ENCODE measurements around the gene KRTAP23-1.

KRTAP23-1 gene, protein sequence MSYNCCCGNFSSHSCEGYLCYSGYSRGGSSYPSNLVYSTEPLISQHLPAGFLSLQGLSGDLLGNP

DNA sequence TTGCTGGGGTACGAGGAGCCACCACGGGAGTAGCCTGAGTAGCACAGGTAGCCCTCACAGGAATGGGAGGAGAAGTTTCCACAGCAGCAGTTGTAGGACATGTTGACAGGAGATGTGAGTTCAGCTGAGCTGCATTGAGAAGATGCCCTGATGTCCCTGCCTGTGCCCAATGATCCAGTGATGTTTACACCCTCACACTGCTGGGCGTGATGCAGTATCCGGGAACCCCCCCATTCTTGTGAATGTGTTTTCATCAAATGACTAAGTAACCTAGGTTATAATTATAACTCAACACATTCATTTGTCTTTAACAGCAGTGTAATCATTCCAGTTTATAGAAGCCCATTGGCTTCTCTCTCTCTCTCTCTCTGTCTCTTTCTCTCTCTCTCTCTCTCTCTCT is at the start of gene KRTAP23-1:
KRTAP23-1 (minus strand) TSS at position 101 of the 400 bp plus-strand sequence; CDS start at position 101, 0 bp downstream.
- Mint-ChIP-seq H3K27ac (no peak within 1 kb of the TSS), H3K36me3 (no peaks in the 10 kb centered on the region), H3K4me1 (no peaks in the 10 kb centered on the region), H3K9me3 (no peaks in the 10 kb centered on the region), H3K4me3 (no peak within 1 kb of the TSS), H3K27me3 (peaks cover 3% of the 10 kb centered on the region)

DNA sequence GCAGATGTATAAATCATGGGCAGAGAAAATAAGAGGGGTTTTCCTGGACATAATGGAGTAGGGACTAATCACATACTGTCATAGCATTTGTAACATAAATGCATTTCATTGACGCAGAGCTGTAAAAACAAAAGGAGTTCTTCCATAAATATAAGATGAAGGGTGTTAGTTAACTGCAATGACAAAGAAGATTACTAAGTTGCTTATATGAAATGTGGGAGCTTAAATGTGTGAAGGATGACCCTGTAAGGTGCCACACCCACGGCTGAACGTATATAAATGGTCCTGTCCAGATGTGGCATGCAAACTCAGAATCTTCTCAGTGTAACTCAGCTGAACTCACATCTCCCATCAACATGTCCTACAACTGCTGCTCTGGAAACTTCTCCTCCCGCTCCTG is 47.3 kb upstream of the KRTAP23-1 start, which contains the start of gene KRTAP13-1:
KRTAP13-1 (plus strand) TSS at position 301 of the 400 bp plus-strand sequence; CDS start at position 357, 56 bp downstream.
- no peaks in the 10 kb centered on the region for H3K4me1 Mint-ChIP-seq
- peaks cover 7% of the 10 kb centered on the region for H3K27me3 Mint-ChIP-seq
- H3K9me3 Mint-ChIP-seq: no peaks in the 10 kb centered on the region
- no peaks in the 10 kb centered on the region for H3K36me3 Mint-ChIP-seq
- no peak within 1 kb of the TSS for H3K4me3 Mint-ChIP-seq
- no peak within 1 kb of the TSS for H3K27ac Mint-ChIP-seq

DNA sequence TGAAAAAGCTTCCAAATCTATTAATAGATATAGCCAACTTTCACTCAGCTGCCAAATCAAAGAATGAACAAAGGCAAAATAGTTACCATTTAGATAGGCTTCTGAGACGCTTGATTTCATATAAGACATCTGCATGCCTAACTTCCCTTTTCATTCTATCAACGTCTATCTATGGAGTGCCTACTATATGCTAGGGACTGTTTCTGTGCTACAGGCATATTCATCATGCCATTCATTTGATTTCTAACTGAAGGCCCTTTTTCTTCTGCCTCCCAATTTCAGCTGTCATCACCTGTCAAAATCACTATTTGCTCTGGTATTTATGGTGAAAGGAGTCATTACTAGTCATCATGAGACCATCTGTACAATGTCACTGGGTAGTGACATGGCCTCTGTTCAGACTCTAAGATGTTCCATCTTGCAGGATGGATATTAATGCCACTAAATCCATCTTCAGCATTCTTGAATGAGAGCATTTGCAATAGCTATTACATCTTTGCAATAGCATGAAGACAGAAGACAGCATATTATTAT is 43.2 kb upstream of the KRTAP23-1 start:
- no peaks in the 10 kb centered on the region for H3K9me3 Mint-ChIP-seq
- H3K27ac Mint-ChIP-seq: no peak overlapping the region
- peaks cover 4% of the 10 kb centered on the region for H3K27me3 Mint-ChIP-seq
- H3K36me3 Mint-ChIP-seq: no peaks in the 10 kb centered on the region
- H3K4me1 Mint-ChIP-seq: no peaks in the 10 kb centered on the region
- no peak overlapping the region for H3K4me3 Mint-ChIP-seq

DNA sequence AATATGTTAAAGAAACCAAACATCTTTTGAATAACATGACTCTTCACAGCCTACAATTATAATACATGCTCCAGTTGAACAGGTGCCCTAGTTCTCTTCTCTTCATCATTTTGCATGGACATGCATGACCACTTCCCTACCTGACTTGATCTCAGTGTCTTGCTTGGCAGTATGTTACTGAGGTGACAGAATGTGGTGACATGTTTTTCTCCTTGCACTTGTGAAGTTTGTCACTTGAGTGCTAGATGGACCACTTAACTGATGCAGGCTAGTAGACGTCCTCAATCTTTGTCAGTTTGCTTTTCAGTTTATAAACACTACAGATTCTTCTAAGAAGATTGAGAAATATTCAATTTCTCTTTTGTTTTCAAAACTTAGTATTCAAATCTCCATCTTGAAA is 33.8 kb upstream of the KRTAP23-1 start:
- Mint-ChIP-seq H3K4me3 (no peak overlapping the region), H3K27me3 (peaks cover 8% of the 10 kb centered on the region), H3K36me3 (no peaks in the 10 kb centered on the region), H3K27ac (no peak overlapping the region), H3K9me3 (peaks cover 5% of the 10 kb centered on the region), H3K4me1 (no peaks in the 10 kb centered on the region)

DNA sequence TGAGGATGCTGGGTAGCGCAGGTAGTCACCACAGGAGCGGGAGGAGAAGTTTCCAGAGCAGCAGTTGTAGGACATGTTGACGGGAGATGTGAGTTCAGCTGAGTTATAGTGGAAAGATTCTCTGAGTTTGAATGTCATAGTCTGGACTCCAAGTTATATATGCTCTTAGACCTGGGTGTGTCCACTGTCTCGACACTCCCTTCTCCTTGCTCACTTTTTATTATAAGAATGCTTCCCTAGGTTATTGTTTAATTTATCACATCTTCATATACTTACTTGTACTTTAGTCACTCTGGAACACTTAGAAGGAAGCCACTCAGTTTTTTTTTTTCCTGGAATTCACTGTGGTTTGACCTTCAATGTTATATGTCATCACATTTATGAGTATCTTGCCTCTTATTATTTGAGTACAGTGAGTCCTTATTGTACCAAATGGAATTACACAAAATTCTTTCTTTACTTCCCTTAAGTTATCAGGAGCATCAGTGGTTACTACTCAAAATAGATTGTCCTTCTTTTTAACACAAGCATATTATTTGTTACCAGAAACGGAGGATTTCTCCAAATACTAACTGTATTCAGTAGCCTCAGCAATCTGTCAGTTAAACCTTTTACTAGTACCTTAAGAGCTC is 23.8 kb upstream of the KRTAP23-1 start, which contains the start of gene KRTAP13-2:
KRTAP13-2 (minus strand) TSS at position 133 of the 632 bp plus-strand sequence; CDS start at position 75, 58 bp downstream.
- Mint-ChIP-seq H3K9me3 (no peaks in the 10 kb centered on the region), H3K4me3 (no peak within 1 kb of the TSS), H3K36me3 (no peaks in the 10 kb centered on the region), H3K27ac (no peak within 1 kb of the TSS), H3K27me3 (peaks cover 4% of the 10 kb centered on the region), H3K4me1 (no peaks in the 10 kb centered on the region)

DNA sequence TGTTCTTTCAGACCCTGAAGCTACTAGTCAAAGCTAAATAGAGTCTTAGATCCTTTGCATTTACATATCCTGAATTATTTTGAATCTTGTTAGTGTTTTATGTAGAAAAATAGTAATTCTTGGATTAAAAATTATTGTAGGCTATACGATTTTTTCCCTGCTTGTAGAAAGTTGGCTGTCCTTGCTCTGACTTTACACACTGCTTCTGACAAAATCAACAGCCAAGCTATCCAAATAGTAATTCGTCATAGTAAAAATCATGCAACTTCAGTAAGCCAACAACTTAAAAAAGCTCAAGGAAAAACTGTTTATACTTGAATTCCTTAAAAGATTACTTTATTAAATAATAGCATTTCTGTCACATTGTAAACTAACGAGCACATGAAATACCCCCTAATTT is 7.5 kb upstream of the KRTAP23-1 start:
- Mint-ChIP-seq H3K36me3 (no peaks in the 10 kb centered on the region), H3K27me3 (peaks cover 9% of the 10 kb centered on the region), H3K27ac (no peak overlapping the region), H3K4me1 (no peaks in the 10 kb centered on the region), H3K9me3 (no peaks in the 10 kb centered on the region), H3K4me3 (no peak overlapping the region)

DNA sequence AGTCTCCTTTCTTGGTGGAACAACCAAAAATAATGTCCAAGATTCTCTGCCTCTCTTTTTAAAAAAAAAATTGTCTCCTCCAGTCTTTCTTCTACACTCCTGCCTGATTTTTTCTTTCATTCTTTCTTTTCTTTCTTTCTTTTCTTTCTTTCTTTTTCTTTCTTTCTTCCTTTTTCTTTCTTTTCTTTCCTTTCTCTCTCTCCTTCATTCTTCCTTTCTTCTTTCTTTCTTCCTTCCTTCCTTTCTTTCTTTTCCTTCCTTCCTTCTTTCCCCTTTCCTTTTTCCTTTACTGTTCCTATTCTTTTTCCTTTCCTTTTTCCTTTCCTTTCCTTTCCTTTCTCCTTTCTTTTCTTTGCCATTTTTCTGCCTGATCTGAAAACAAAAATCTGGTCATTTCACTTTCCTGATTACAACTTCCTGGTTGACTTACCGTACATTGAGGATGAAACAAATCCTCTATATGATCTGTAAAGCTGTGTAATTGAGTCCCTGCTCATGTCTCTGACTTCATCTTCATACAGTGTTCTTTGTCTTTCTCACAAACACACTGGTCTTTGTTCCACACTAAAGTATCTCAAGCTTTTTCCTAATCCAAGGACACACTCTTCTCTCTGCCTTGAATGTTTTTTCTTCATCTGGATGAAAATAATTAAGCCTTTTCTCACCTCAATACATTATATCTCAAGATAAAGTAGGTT is 6.1 kb upstream of the KRTAP23-1 start:
- no peaks in the 10 kb centered on the region for H3K4me1 Mint-ChIP-seq
- no peaks in the 10 kb centered on the region for H3K9me3 Mint-ChIP-seq
- peaks cover 9% of the 10 kb centered on the region for H3K27me3 Mint-ChIP-seq
- H3K36me3 Mint-ChIP-seq: no peaks in the 10 kb centered on the region
- H3K4me3 Mint-ChIP-seq: no peak overlapping the region
- no peak overlapping the region for H3K27ac Mint-ChIP-seq

DNA sequence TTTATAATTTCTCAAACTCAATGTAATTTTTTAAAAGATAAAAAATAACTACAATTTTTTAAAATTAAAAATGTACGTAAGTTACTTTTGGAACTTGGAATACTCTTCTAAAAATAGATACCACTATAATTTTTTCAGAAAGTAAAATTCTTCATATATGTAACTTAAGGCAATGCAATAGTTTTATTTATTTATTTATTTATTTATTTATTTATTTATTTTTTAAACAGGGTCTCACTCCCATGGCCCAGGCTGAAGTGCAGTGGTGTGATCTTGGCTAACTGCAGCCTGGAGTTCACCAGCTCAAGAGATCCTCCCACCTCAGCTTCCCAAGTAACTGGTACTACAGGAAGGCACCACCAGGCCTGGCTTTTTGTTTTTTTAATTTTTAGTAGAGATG is 3.1 kb upstream of the KRTAP23-1 start:
- Mint-ChIP-seq H3K27me3 (peaks cover 7% of the 10 kb centered on the region), H3K9me3 (no peaks in the 10 kb centered on the region), H3K27ac (no peak overlapping the region), H3K4me3 (no peak overlapping the region), H3K36me3 (no peaks in the 10 kb centered on the region), H3K4me1 (no peaks in the 10 kb centered on the region)

DNA sequence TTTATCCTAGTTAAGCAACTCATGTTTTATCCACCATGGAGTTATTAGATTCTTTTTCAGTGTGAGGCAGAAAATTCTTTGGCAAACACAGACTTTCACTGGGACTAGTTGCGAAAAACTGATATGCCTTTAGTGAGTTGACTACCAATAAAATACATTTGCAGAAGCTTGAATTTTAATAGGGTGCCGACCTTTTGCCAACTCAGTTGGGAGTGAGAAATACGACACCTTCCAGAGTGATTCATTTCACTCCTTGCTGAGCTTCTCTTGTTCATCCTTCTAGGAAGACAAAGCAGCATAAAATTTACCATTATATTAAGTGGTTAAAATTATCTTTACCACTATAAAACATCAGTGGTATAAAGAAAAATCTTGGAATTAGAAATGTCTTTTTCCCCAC is 1.2 kb upstream of the KRTAP23-1 start:
- H3K9me3 Mint-ChIP-seq: no peaks in the 10 kb centered on the region
- peaks cover 3% of the 10 kb centered on the region for H3K27me3 Mint-ChIP-seq

DNA sequence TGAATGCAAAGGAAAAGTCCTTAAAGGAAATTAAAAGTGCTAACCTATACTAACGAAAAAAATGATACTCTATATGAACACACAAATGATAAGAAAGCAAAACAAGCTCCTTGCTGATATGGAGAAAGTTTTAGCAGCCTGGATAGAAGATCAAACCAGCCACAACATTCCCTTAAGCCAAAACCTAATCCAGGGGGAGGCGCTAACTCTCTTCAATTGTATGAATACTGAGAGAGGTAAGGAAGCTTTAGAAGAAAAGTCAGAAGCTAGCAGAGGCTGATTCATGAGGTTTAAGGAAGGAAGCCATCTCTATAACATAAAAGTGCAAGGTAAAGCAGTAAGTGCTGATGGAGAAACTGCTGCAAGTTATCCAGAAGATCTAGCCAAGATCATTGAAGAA is 3.4 kb downstream of the KRTAP23-1 start:
- Mint-ChIP-seq H3K36me3 (no peaks in the 10 kb centered on the region), H3K9me3 (no peaks in the 10 kb centered on the region), H3K4me1 (no peaks in the 10 kb centered on the region), H3K4me3 (no peak overlapping the region), H3K27ac (no peak overlapping the region), H3K27me3 (peaks cover 5% of the 10 kb centered on the region)

More for the DNA sequence above, 1.2 kb upstream of the KRTAP23-1 start:
- Mint-ChIP-seq H3K4me1 (no peaks in the 10 kb centered on the region), H3K36me3 (no peaks in the 10 kb centered on the region), H3K27ac (no peak overlapping the region), H3K4me3 (no peak overlapping the region)

DNA sequence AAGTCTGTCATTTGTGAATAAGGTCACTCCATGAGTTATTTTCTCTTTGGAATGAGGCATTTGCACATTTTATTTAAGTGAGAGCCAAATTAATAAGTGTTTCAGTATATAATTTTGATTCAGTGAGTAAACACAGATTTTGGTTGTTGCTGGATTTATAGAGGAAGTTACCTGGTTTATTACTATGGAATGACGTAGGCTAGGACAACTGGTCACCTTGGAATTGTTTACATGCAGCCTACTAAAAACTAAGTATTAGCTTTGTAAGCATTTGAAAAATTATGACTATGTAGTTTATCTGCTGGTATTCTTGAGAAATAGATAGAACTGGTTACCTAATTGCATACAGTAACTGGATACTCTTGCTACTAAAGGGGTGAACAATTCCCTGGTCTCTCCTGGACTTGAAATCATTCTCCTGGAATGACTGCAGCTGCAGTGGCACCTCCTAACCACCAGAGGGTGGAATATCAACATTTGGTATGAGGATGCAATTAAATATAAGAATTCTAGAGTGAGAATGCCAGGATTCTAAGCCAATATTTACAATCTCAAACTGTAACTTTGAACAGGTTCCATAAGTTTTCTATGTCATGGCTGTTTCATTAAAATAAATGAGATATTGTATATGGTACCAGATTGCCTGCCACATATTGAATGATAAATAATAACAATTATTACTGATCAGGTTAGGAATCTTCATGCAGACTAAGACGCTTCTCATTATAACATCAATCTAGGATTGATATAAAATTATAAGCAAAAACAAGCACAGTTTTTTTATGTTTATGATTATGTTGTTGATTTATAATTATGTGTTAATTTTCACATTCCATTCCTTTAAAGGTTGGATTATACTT is 7.5 kb downstream of the KRTAP23-1 start:
- H3K4me1 Mint-ChIP-seq: no peaks in the 10 kb centered on the region
- no peaks in the 10 kb centered on the region for H3K36me3 Mint-ChIP-seq
- H3K4me3 Mint-ChIP-seq: no peak overlapping the region
- H3K27ac Mint-ChIP-seq: no peak overlapping the region
- peaks cover 5% of the 10 kb centered on the region for H3K27me3 Mint-ChIP-seq
- H3K9me3 Mint-ChIP-seq: no peaks in the 10 kb centered on the region

DNA sequence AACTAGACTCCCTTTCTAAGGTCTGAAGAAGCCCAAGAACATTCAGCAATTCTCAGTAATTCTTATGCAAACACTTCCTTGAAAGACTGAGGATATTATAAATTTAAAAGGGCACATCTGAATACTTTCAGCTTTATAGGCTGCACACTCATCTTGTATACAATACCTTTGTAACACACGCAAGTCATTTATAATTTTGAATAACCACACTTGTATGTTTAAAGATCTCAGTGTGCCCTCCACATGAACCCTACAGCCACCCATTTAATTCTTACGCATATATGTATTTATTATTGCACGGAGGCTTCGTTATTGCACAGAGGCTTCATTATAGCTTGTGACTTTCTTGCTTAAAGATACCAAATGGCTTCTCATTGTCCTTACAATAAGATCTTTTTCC is 9.7 kb downstream of the KRTAP23-1 start:
- H3K4me3 Mint-ChIP-seq: no peak overlapping the region
- no peaks in the 10 kb centered on the region for H3K9me3 Mint-ChIP-seq
- H3K4me1 Mint-ChIP-seq: no peaks in the 10 kb centered on the region
- H3K27me3 Mint-ChIP-seq: peaks cover 3% of the 10 kb centered on the region
- no peak overlapping the region for H3K27ac Mint-ChIP-seq
- H3K36me3 Mint-ChIP-seq: no peaks in the 10 kb centered on the region

DNA sequence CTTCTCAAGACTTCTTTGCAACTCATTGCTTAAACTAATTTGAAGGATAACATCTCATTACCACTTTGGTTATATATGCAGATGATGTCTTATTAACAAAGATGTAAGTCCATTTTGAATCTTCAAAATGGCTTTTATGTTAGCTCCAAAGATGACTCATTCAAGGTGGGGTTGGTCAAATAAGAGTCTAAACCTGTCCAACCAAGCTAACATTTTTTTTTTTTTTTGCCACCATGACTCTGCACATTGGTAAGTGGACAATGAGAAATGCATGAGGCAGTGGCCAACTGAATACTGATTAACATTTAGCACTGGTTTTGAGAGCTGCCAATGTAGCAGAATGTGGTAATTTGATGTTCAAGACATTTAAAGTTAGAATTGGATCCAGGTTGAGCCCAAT is 10.6 kb downstream of the KRTAP23-1 start:
- H3K9me3 Mint-ChIP-seq: no peaks in the 10 kb centered on the region
- no peaks in the 10 kb centered on the region for H3K4me1 Mint-ChIP-seq
- no peak overlapping the region for H3K4me3 Mint-ChIP-seq
- H3K27ac Mint-ChIP-seq: no peak overlapping the region
- no peaks in the 10 kb centered on the region for H3K36me3 Mint-ChIP-seq
- H3K27me3 Mint-ChIP-seq: peaks cover 3% of the 10 kb centered on the region

DNA sequence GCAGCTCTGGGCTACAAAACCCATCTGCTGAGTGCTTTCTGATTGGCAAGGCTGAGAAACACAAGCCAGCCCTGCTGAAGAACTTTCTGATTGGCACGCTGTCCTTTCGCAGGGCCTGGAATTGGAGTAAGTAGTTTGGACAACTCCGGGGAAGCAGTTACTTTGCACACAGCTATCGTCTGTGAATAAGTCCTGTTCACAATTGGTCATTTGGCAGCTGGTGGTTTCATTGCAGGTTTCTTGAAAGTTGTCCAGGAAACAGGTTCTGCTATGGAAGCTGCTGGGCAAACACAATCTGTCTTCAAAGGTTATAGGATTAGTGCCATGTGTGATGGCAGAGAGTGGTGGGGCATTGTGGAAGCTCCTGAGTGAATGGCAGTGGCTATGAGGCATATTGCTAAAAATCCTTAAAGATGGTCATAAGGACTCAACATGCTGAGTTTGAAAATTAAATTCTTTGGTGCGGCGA is 11.1 kb downstream of the KRTAP23-1 start, which contains the start of gene KRTAP27-1:
KRTAP27-1 (minus strand) TSS at position 419 of the 469 bp plus-strand sequence; CDS start at position 393, 26 bp downstream.
- H3K36me3 Mint-ChIP-seq: no peaks in the 10 kb centered on the region
- peaks cover 3% of the 10 kb centered on the region for H3K27me3 Mint-ChIP-seq
- no peak within 1 kb of the TSS for H3K4me3 Mint-ChIP-seq
- H3K27ac Mint-ChIP-seq: no peak within 1 kb of the TSS
- H3K9me3 Mint-ChIP-seq: no peaks in the 10 kb centered on the region
- no peaks in the 10 kb centered on the region for H3K4me1 Mint-ChIP-seq

DNA sequence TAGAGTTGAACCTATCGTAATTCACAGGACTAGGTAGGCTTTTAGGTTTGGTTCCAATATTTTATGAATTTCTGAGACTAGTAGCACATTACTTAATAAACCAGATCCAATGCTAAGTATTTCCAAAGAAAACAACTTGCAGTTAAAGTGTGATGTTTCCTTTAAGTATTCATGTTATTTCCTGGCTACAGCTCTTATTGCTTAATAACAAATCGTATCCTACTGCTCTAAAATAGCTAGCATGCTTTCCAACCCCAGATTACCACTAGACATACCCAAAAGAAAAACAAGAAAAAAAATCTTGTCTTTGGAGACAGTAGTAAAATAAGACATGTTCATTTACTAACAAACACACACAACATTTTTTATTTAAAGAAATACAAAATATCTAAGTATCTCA is 11.8 kb downstream of the KRTAP23-1 start:
- Mint-ChIP-seq H3K27ac (no peak overlapping the region), H3K4me1 (no peaks in the 10 kb centered on the region), H3K27me3 (peaks cover 3% of the 10 kb centered on the region), H3K4me3 (no peak overlapping the region), H3K36me3 (no peaks in the 10 kb centered on the region), H3K9me3 (no peaks in the 10 kb centered on the region)

Measured in activated naive CD4-positive, alpha-beta T cell treated with anti-CD3 and anti-CD28 coated beads, Interleukin-2, amount 50 U/mL, for 24 hours (primary cell).